Epithelial cell of proximal tubule (primary cell): ENCODE data around the gene DUSP5. TPM values are rescaled to one million over a fixed set of nuclear protein-coding genes. Genes with fewer than 3 reads are reported as not detected.

Experiments used
- DNase-seq: peaks from one replicate; pipeline ENCODE4 v3.0.0-alpha.2; 2011; ENCODE audit warnings: low read depth
- H3K4me3 ChIP-seq: 2 replicates; pipeline ENCODE4 v1.5.1; 2011; ENCODE audit warnings: low read depth, mild to moderate bottlenecking, low read length
- CTCF ChIP-seq: conservative IDR thresholded peaks from 2 replicates; pipeline ENCODE4 v1.5.1; 2012; ENCODE audit warnings: low read depth, mild to moderate bottlenecking, low read length
- total RNA-seq: library from RNA; depleted of rRNA; stranded (reverse); fragments of >200 nt; gene quantifications from 2 replicates; pipeline ENCODE4 v1.2.3, GENCODE V29; 2015

DUSP5 gene
- total RNA-seq, 1 donor from 2014 or later: 76.2 TPM

- TF ChIP-seq CTCF: no peak
These were observed 18.0 kb upstream of the DUSP5 start for GRCh38 chr10:110479710-110480109.

DNA sequence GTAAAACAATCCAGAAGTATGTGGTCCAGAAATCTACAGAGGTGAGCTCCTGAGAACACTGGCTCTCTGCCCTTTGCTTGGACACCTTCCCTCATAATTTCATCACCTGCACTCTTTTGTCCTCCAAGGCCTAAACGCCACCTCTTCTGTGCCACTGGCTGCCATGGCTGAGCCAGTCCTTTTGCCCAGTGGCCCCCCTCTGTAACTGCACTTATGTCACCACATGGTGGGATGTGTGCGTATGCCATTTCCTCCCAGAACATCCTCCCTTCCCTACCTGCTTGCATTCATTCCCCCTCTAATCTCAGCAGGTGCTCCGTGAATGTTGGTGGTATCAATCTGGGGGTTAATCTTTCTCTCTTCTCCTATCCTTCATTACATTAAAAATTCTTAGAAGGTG lies 17.3 kb upstream of the DUSP5 start:
- no peak for TF ChIP-seq CTCF
- DNase-seq: no peak
- no peak overlapping the region for H3K4me3 ChIP-seq

More at GRCh38 chr10:110479710-110480109, 18.0 kb upstream of the DUSP5 start:
- no peak overlapping the region for H3K4me3 ChIP-seq
- no peak for DNase-seq

GRCh38 chr10:110481919-110482318 lies 15.8 kb upstream of the DUSP5 start:
- no peak for TF ChIP-seq CTCF
- no peak overlapping the region for H3K4me3 ChIP-seq
- no peak for DNase-seq

DNA sequence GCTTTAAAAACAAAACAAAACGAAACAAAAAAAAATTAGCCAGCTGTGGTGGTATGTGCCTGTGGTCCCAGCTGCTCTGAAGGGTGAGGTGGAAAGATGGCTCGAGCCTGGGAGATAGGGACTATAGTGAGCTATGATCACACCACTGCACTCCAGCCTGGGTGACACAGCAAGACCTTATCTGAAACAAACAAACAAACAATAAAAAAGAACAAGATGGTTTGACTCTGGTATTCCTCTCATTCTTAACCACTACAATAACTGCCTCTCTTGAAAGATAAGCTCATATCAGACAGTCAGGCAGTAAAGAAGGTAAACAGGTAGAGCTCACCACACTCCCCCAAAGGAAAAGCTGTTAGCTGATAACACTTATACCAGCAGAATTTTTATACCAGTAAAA lies 14.1 kb upstream of the DUSP5 start:
- H3K4me3 ChIP-seq: no peak overlapping the region
- TF ChIP-seq CTCF: no peak
- DNase-seq: no peak

GRCh38 chr10:110485541-110485940 lies 12.2 kb upstream of the DUSP5 start:
- no peak for TF ChIP-seq CTCF
- H3K4me3 ChIP-seq: no peak overlapping the region
- DNase-seq: no peak

- no peak for DNase-seq
- H3K4me3 ChIP-seq: no peak overlapping the region
- no peak for TF ChIP-seq CTCF
These were observed 10.9 kb upstream of the DUSP5 start for GRCh38 chr10:110486680-110487410.
